Suppressor macrophage (primary cell): ENCODE results near the gene FITM2.
"Not testable (repeated sequence)": the region's sequence is repeated elsewhere in the genome, so short reads cannot be mapped to it uniquely, and the experiment has no call there.

Source experiments
- DNase-seq, 4 experiments: peaks; one replicate each; pipeline ENCODE4 v3.0.0-alpha.2; 2020 to 2022

FITM2 gene

DNA sequence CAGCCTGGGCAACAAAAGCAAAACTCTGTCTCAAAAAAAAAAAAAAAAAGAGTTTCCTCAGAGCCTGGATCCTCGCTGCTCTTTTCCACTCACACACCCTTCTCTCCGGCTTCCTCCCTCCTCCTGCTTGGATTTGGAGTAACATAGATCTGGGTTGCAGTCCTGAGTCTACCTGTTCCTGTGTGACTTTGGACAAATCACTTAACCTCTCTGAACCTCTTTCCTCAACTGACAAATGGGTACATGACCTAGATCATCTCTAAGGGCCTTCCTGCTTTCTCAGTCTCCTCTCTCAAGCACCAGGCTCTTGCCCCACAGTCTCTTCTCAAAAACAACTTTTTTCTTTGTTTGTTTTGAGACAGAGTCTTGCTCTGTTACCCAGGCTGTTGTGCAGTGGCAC, 20.2 kb upstream of the FITM2 start:
- no peak for DNase-seq

DNA sequence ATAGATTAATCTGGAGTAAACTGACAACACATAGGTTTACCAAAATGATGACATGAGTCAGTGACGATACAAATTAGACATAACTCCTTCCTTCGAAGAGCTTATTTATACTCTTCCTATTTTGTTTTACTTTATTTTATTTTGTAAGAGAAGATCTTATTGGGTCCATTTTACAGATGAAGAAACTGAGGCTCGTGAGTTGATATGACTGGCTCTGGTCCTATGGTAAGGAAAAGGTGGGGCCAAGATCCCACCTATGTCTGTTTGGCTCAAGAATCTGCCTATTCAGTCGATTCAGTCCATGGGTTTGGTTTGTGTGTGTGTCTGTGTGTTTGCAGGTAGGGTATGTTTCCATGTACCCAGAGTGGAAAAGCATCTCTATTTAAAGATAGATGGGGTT, 17.4 kb upstream of the FITM2 start:
- DNase-seq: no peak

DNA sequence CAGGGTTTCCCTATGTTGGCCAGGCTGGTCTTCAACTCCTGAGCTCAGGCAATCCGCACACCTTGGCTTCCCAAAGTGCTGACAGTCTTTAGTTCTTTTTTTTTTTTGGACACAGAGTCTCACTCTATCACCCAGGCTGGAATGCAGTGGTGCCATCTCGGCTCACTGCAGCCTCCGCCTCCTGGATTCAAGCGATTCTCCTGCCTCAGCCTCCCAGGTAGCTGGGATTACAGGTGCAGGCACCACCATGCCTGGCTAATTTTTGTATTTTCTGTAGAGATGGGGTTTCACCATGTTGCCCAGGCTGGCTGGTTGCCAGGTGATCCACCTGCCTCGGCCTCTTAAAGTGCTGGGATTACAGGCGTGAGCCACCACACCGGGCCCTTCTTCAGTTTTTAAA, 16.7 kb upstream of the FITM2 start:
- DNase-seq: not testable (repeated sequence)

DNA sequence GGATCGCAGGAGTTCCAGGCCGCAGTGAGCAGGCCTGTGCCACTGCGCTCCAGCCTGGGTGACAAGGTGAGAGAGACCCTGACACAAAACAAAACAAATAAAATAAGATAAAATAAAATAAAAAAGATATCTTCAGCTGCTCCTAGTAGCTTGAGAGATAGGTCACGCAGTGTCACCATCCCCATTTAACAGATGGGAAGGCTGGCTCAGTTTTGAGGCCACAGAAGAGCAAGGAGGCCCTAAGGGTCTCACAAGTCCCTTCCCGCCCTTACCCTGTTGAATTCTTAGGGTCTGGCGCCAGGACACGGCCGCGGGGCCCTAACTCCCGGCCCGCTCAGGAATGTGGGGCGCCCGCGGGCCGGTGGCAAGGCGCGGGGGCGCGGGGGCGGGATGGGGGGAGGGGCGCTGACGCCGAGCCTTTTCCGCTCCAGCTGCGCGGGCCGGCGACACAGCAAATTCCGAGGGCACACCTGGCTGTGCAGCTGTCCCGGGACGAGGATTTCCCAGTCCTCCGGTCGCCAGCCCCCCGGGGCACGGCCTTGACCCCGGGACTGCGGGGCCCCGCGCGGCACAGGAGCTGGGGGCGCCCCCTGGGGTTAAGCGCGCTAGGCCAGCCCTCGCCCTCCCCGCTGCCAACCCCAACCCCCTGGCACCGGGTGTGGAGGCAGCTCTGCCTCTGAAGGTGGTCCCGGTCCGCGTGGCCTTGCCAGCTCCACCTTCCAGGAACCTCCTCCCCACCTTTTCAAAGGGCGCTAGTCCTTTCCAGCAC, 15.6 kb upstream of the FITM2 start:
- no peak for DNase-seq

DNA sequence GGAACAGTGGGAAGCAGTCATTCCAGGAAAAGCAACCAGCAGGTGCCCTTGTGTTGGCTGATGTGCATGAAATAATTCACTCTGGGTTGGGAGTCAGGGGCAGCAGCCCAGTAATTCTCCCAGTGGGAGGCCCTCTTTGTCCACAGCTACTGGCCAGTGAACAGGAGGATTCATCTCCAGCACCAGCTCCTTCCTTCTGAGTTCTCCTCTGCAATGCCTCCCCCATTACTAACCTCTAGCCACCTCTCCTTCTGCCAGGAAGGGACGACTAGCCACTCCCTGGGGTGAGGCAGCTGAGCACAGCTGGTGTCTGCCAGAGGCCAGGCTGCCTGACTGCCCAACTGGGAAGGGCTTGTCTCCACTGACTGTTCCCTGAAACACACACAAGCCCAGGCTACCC, 13.3 kb upstream of the FITM2 start:
- DNase-seq: no peak

DNA sequence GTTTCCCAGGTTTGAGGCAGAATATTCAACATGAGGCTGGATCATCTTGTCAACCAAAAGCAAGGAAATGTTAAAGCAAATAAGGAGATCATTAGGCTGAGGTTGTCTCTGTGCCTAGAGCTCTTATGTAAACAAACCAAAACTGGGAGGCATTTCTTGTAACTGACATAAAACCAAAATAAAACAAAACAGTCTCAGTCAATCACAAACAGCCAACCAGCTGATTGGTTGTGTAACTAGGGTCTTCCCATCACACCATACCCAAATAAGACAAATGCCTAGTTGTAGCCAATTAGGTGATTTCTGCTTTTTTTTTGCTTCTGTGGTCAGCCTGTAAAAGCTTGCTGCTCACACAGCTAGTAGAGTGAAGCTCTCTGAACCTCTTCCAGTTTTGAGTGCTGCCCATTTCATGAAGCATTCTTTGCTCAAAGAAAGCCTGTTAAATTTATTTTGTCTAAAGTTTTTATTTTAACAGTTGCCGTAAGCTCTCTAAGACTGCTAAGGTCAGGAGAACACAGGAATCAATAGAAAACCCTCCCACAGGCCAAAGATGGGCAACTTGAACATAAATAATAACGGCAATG, 8.9 kb upstream of the FITM2 start:
- DNase-seq: no peak

DNA sequence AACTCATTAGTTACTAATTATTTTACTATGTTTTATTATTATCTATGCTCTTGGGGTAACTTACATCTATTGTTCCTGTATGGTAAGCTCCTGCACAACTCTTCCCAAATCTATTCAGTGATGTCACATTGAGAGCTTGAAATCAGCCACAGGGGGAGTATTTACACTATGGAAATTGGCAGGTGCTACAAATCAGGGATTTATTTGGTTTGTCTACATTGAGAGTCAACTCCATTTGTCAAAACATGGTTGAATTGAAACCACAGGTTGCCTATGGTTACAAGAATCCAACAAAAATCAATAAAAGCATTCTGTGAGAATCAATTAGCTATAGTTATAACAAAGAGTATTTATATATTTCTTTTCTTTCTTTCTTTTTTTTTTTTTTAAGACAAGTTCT, 3.9 kb upstream of the FITM2 start:
- no peak for DNase-seq

DNA sequence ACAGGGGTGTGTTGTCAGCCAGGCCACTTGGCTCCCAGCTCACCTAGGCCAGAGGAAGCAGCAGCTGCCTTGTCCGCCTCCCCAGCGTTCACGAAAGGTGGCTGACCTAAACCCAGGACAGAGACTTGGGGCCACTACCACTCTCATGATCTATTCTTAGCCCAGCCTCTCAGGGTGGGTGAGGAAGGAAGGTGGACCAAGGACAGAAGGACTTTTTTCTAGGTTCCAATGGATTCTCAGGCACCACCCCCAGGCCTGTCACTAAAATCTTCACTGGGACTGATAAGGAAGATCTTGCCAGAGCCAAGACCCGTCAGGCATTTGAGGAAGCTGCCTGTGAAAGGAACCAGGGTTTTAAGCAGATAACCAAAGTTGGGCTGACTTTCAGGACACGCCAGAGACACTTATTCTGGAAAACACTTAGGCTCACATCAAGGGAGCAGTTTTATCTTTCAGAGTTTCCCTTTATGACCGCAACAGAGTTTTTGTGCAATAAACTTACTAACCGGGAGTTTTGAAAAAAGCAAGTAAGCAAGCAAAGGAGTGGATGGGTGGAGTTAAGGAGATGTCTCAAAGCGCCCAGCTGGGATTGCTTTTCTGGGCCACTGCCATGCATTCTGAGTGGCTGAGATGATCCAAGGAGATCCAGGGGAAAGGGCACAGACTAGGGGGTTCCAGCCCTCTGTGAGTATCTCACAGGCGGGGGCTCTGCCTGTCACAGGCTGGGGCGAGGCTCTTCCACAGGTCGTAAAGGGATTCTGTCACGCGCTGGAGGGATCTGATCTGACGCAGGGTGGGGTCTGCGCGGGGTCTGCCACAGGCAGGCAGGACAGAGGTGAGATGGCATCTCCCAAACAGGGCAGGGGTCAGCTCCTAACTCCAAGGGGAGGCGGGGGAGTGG, 989 bp downstream of the FITM2 start:
- DNase-seq: peak; percentile 15 to 48 (median 46)

DNA sequence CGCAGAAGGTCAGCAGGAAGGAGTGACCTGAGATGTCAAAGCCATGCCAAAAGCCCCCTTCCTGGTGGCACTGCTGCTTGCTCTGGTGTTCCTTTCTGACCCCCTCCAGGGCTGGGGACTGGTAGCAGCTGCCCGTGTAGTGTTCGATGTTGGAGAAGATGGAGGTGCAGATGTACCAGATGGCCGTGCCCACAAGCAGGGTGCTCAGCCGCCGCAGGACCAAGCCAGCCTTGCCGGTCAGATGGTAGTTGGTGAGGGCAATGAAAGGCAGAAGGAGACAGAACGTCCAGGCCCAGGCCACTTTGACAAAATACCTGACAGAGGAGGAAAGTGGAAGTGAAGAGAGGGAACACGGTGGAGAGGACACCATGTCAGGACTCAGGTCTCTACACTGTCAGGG, 4.1 kb downstream of the FITM2 start:
- no peak for DNase-seq

DNA sequence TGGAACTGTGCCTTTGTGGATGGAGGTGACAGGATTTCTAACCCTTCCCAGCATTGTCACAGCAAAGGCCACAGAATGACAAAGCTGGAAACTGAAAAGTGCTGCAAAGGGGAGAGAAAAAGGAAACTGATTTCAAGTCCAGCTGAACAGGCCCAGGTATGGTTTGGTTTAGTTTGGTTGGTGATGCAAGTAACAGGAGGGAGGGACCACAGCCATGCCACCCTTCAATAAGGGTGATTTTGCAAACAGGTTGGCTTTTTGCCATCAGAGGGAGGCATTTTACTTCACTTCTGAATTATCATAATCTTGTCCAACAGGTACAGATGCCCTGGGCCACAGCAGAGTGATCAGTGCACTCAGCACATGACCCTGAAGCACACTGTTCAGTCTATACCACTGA, 6.6 kb downstream of the FITM2 start:
- DNase-seq: no peak

DNA sequence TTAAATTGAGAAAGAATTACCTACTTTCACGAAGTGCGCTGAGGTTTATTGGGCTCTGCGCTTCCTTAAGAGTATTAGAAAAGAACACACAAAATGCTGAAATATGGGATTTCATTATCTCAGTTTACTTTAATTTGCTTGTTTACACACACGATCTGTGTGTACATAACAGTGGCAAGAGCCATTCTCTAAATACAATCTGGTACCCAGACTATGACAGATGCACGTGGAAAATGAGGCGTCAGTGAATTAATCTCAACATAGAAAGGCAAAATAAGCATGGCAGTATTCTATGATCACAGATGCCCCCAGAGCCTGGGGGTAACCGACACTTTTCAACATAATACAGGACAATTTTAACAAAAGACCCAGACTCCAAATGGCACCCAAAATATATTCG, 8.3 kb downstream of the FITM2 start:
- no peak for DNase-seq

DNA sequence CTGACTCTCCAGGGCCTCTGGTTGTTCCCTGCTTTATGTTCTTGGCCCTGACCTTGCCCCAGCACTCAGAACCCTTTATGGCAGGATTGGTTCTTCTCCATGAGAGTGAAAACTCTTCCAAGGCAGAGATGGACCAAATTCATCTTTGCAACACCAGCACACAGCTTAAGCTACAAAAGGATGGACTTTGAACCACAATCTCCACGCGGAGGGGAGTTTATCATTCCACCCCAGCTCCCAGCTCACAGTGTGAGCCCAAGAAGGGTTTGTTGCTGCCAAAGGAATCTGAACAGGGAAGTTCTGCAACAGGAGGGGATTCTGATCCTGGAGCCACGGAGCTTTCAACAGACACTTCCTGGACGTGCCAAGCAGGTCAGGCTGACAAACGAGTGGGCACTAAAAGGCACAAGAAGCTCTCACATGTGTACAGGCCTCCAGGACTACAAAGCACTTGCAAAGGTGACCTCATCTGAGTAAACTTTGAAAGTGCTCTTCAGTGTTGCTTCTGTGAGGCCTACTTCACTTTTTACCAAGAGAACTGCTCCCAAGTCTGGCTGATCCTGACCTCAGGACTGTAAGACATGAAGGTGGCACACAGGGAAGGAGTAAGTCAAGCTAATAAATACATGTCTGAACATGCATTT, 8.9 kb downstream of the FITM2 start:
- DNase-seq: no peak

DNA sequence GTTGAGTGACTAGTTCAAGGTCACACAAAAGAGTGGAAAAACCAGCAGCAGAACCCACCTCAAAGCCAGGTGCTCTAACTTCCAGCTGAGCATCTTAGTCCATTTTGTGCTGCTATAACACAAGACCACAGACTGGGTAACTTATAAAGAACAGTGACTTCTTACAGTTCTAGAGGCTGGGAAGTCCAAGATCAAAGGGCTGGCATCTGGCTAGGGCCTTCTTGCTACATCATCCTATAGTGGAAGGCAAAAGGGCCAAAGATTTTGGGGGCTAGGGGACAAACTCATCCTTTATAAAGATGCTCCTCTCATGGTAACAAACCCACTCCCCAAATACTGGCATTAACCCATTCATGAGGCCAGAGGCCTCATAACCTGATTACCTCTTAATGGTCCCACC, 9.7 kb downstream of the FITM2 start:
- no peak for DNase-seq

DNA sequence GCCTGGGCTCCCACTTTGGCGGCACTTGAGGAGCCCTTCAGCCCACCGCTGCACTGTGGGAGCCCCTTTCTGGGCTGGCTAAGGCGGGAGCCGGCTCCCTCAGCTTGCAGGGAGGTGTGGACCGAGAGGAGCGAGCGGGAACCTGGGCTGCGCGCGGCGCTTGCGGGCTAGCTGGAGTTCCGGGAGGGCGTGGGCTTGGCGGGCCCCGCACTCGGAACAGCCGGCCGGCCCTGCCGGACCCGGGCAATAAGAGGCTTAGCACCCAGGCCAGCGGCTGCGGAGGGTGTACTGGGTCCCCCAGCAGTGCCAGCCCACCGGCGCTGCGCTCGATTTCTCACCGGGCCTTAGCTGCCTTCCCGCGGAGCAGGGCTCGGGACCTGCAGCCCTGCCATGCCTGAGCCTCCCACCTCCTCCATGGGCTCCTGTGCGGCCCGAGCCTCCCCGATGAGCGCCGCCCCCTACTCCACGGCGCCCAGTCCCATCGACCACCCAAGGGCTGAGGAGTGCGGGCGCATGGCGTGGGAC, 11.9 kb downstream of the FITM2 start:
- DNase-seq: not testable (repeated sequence)

DNA sequence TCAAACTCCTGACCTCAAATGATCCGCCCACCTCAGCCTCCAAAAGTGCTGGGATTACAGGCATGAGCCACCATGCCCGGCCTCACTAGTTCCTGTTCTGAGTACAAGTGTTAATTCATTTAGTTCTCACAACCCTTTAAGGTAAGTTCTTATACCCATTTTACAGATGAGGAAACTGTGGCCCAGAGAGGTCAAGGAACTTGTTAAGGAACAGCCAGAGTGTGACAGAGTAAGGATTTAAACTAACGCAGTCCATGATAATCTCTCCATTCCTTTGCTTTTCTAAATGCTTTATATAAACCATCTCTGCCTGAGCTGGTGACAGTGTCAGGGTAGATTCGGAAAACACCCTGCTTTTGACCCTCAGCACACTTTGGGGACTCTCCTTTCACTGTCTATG, 13.3 kb downstream of the FITM2 start:
- DNase-seq: no peak

DNA sequence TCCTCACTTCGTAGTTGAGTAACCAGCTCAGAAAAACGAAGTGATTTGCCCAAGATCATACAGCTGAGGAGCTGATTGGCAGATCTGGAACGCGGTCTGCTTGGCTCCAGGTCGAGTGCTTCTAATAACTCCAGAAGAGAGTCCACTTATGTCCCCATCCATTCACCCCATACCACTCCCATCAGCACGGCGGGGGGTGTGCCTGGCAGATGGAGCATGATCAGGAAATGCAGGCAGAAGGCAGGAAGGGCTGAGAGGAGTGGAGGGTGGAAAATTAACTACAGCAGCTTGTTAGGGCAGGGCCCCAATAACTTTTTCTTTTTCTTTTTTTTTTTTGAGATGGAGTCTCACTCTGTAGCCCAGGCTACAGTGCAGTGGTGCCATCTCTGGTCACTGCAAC, 15.0 kb downstream of the FITM2 start:
- DNase-seq: no peak

DNA sequence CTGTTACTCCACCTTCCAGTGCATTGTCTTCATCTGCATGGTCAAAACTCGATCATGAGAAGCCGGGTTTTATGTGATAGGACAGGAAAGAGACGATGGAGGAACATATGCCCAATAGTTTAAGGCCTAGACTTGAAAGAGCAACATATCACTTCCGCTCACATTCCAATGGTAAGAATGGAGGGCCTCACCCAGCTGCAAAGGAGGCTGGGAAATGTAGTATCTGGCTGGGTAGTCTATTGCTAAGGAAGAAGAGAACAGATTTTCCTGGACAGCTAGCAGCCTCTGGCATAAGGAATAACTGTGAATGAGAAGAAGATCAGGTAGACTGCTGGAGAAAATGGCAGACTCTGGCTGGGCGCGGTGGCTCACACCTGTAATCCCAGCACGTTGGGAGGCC, 19.2 kb downstream of the FITM2 start:
- DNase-seq: no peak

DNA sequence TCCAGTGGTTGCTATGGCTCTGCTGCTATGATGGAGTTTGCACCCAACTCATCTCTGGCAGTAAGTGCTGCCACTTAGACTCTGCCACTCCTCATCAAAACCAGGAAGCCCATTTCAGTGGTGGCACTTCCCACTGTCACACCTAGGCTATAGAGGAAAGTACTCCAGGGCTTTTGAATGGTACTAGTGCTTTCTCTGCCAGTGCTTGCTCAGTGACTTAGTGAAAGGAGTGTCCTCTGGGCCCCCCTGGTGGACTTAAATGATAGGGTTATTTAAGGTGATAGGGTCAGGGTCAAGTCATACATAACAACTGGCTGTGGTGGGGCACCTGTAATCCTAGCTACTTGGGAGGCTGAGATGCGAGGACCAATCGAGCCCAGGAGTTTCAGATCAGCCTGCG, 22.8 kb downstream of the FITM2 start:
- DNase-seq: no peak

DNA sequence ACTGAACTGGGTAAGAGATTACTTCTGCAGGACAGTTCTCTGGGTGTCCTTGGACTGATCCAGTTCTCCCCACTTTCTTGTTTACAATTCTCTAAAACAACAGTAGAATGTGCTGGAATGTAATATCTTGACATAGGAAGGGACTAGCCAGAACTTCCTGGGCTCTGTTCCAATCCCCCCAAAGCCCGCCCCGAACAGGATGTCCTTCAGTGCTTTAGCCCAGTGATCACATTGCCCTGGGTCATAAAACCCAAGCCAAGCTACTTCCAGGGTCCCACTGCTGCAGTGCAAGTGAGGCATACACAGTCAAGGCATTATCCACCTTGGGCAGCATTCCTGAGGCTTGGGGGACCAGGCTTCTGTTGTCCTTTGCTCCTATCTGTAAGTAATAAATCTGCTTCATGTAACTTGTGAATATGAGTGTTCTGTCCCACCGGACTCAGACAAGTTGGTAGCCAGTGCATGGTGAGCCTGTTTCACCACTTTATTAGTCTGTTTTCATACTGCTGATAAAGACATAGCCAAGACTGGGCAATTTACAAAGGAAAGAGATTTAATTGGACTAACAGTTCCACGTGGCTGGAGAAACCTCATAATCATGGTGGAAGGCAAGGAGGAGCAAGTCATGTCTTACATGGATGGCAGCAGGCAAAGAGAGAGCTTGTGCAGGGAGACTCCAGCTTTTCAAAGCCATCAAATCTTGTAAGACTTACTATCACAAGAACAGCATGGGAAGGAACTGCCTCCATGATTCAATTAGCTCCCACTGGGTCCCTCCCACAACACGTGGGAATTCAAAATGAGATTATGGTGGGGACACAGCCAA, 23.5 kb downstream of the FITM2 start:
- DNase-seq: no peak

DNA sequence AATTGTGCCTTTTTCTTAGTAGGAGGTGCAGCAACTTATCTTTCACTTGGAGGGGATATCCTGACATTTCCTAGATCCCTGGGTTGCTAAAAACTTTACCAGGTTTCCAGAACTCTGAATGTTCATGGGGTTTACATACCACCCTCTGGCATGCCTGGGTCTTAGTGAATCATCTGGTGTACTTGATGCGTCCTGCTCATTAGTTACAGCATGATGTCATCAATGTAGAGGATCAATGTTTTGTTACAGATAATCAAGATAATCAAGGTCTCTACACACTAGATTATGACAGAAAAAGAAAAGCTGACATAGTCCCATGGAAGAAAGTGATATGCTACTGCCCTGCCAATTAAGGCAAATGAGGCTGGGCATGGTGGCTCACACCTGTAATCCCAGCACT, 27.0 kb downstream of the FITM2 start:
- DNase-seq: no peak

DNA sequence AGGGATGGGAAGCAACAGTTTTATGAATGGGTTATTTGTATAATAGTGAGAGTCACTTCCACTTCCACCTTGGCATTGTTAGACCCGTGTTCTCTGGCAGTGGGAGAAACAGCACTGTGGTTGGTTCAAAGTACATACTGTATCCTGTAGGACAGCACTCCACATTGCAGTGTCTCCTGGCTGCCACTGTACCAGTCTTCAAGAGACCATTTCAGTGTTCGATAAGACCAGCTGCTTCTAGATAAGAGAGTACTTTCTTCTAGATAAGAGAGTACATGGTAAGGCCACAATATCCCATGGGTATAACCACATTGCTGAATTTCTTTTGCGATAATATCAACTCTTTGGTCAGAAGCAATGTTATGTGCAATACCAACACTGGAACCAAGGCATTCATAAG, 28.8 kb downstream of the FITM2 start:
- DNase-seq: no peak

DNA sequence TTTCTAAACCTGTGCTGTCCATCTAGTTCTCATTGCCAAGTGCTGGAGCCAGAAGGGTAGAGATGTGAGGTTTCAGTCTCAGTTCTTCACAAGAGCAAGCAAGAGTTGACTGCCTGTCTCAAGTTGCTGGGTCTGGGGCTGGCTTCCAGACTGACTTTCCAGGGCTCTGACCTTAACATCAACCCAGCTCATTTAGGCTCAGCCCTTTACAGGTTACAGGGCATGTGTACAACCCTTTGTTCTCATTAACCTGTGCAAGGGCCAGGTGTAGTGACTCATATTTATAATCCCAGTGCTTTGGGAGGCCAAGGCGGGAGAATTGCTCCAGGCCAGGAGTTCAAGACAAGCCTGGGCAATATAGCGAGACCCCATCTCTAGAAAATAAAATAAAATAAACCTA, 30.6 kb downstream of the FITM2 start:
- DNase-seq: no peak
